Tibial artery (tissue), 4 donors: ENCODE data around the gene POLRMT.

Source experiments
- DNase-seq, 2 donors: peaks; one replicate each; pipeline ENCODE4 v3.0.0-alpha.2; 2019
- H3K27ac ChIP-seq, 2 donors: fragments of 200-600 bp; sonication (generic) in 1 of 2; 1 replicate in 1 of 2; 2 replicates in 1 of 2; pipeline ENCODE4 v1.5.1; 2018 to 2019; ENCODE audit warnings: mild to moderate bottlenecking in 1 of 2
- H3K27me3 ChIP-seq, 2 donors: fragments of 200-600 bp; sonication (generic) in 1 of 2; one replicate each; pipeline versions ENCODE4 v1.5.1 to v1.6.0; 2016 to 2019
- H3K36me3 ChIP-seq, 3 donors: fragments of 200-600 bp; sonication (generic) in 2 of 3; one replicate each; pipeline ENCODE4 v1.5.1; 2016 to 2019; ENCODE audit warnings: mild to moderate bottlenecking in 2 of 3
- H3K4me1 ChIP-seq, 4 donors: fragments of 200-600 bp; sonication (generic) in 2 of 4; 1 replicate in 3 of 4; 2 replicates in 1 of 4; pipeline ENCODE4 v1.5.1; 2016 to 2019
- H3K4me3 ChIP-seq, 2 donors: fragments of 200-600 bp; sonication (generic) in 1 of 2; 1 replicate in 1 of 2; 2 replicates in 1 of 2; pipeline ENCODE4 v1.5.1; 2018 to 2019; ENCODE audit warnings: mild to moderate bottlenecking in 2 of 2
- H3K9me3 ChIP-seq, 3 donors: fragments of 200-600 bp; sonication (generic) in 1 of 3; one replicate each; pipeline ENCODE4 v1.5.1; 2016 to 2019
- CTCF ChIP-seq, 2 experiments: fragments of 200-600 bp in 1 of 2; fragments of 450-650 bp in 1 of 2; IDR thresholded peaks; one replicate each; pipeline ENCODE4 v1.5.1; 2017 to 2019; ENCODE audit warnings: antibody characterized with exemption in 2 of 2, mild to moderate bottlenecking in 1 of 2, moderate library complexity in 1 of 2
- intact Hi-C: fragments of 100-400 bp; cut with DNase I; formaldehyde crosslinking; loops from one replicate; pipeline ENCODE4 v1.15.0; 2023; ENCODE audit warnings: low total_unique reads

Gene POLRMT

GRCh38 chr19:656751-657559 lies 23.6 kb upstream of the POLRMT start:
- Histone ChIP-seq H3K36me3 (peaks cover 0 to 37% (median 18%) of the 10 kb centered on the region in 3 donors), H3K27ac (no peak overlapping the region), H3K27me3 (no peaks in the 10 kb centered on the region), H3K9me3 (no peaks in the 10 kb centered on the region), H3K4me1 (peaks cover 0 to 53% (median 45%) of the 10 kb centered on the region in 4 donors), H3K4me3 (no peak overlapping the region)
- no peak for TF ChIP-seq CTCF (IDR thresholded peaks at IDR 0.05)
- intact Hi-C loops, result no loop called here
- no peak for DNase-seq

GRCh38 chr19:655691-656090 lies 22.4 kb upstream of the POLRMT start:
- peaks cover 8 to 49% (median 31%) of the 10 kb centered on the region in 3 donors for H3K36me3 ChIP-seq
- no peaks in the 10 kb centered on the region for H3K27me3 ChIP-seq
- H3K4me3 ChIP-seq, result no peak overlapping the region
- no peak for DNase-seq
- no peaks in the 10 kb centered on the region for H3K9me3 ChIP-seq
- no peak overlapping the region for H3K27ac ChIP-seq
- intact Hi-C loops, result no loop called here
- H3K4me1 ChIP-seq, result peaks cover 0 to 41% (median 33%) of the 10 kb centered on the region in 4 donors
- no peak for TF ChIP-seq CTCF (IDR thresholded peaks at IDR 0.05)

- H3K4me3 ChIP-seq, result no peak overlapping the region
- no peaks in the 10 kb centered on the region for H3K27me3 ChIP-seq
- no peaks in the 10 kb centered on the region for H3K9me3 ChIP-seq
- TF ChIP-seq CTCF (IDR thresholded peaks at IDR 0.05), result no peak
- intact Hi-C loops, result no loop called here
- DNase-seq, result no peak
- no peak overlapping the region for H3K27ac ChIP-seq
- H3K4me1 ChIP-seq, result peaks cover 0 to 18% (median 11%) of the 10 kb centered on the region in 4 donors
- peaks cover 21 to 72% (median 53%) of the 10 kb centered on the region in 3 donors for H3K36me3 ChIP-seq
These were observed 20.1 kb upstream of the POLRMT start for GRCh38 chr19:653425-653824.

GRCh38 chr19:652467-653389 lies 19.4 kb upstream of the POLRMT start:
- Histone ChIP-seq H3K27ac (no peak overlapping the region), H3K36me3 (peaks cover 27 to 79% (median 60%) of the 10 kb centered on the region in 3 donors), H3K27me3 (no peaks in the 10 kb centered on the region), H3K9me3 (no peaks in the 10 kb centered on the region), H3K4me1 (peaks cover 0 to 11% (median 4%) of the 10 kb centered on the region in 4 donors), H3K4me3 (no peak overlapping the region)
- intact Hi-C loops, result no loop called here
- DNase-seq, result no peak
- TF ChIP-seq CTCF (IDR thresholded peaks at IDR 0.05), result no peak

GRCh38 chr19:651991-652390 lies 18.7 kb upstream of the POLRMT start:
- DNase-seq, result no peak
- intact Hi-C loops, result no loop called here
- Histone ChIP-seq H3K27me3 (no peaks in the 10 kb centered on the region), H3K4me1 (peaks cover 0 to 4% (median under 1%) of the 10 kb centered on the region in 4 donors), H3K9me3 (no peaks in the 10 kb centered on the region), H3K4me3 (no peak overlapping the region), H3K36me3 (peaks cover 34 to 80% (median 68%) of the 10 kb centered on the region in 3 donors), H3K27ac (no peak overlapping the region)
- TF ChIP-seq CTCF (IDR thresholded peaks at IDR 0.05), result no peak
